Thyroid gland (tissue), 4 donors: Measurements from ENCODE around the gene DKK3. TPM values are rescaled to one million over a fixed set of nuclear protein-coding genes. Genes with fewer than 3 reads are reported as not detected.

ENCODE experiments used
- DNase-seq, 2 donors: peaks; one replicate each; pipeline ENCODE4 v3.0.0-alpha.2; 2019
- H3K27ac ChIP-seq, 3 donors: fragments of 200-600 bp; sonication (generic); 1 replicate in 2 of 3; 2 replicates in 1 of 3; pipeline ENCODE4 v1.5.1; 2016 to 2019; ENCODE audit warnings: mild to moderate bottlenecking in 1 of 3, moderate library complexity in 1 of 3
- H3K27me3 ChIP-seq: fragments of 200-600 bp; sonication (generic); one replicate; pipeline ENCODE4 v1.5.1; 2019
- H3K36me3 ChIP-seq, 2 donors: fragments of 200-600 bp; sonication (generic); one replicate each; pipeline ENCODE4 v1.5.1; 2016 to 2019
- H3K4me1 ChIP-seq, 2 donors: fragments of 200-600 bp; sonication (generic); one replicate each; pipeline ENCODE4 v1.5.1; 2017 to 2019
- H3K4me3 ChIP-seq, 3 donors: fragments of 200-600 bp; sonication (generic); replicated peaks in 1 of 3; 1 replicate in 2 of 3; 2 replicates in 1 of 3; pipeline ENCODE4 v1.5.1; 2016; ENCODE audit warnings: mild to moderate bottlenecking in 1 of 3
- H3K9me3 ChIP-seq: fragments of 200-600 bp; sonication (generic); one replicate; pipeline ENCODE4 v1.5.1; 2017
- CTCF ChIP-seq, 6 experiments: fragments of 200-600 bp in 3 of 6; fragments of 450-650 bp in 3 of 6; sonication (generic) in 3 of 6; IDR thresholded peaks; one replicate each; pipeline ENCODE4 v1.5.1; 2016 to 2019; ENCODE audit warnings: antibody characterized with exemption in 6 of 6, mild to moderate bottlenecking in 2 of 6, inconsistent platforms in 1 of 6, moderate library complexity in 1 of 6
- POLR2A ChIP-seq, 2 donors: fragments of 450-650 bp; IDR thresholded peaks; one replicate each; pipeline ENCODE4 v1.6.1; 2017; ENCODE audit warnings: antibody characterized with exemption in 2 of 2, mild to moderate bottlenecking in 2 of 2, moderate library complexity in 1 of 2
- WGBS, 2 donors: methylation state at CpG; one replicate each; pipeline ENCODE4 v1.1.5; 2017; 5-methylcytosine and 5-hydroxymethylcytosine counted together
- intact Hi-C: fragments of 100-400 bp; cut with DNase I; formaldehyde crosslinking; loops from one replicate; pipeline ENCODE4 v1.15.1; 2023
- total RNA-seq, 4 donors: library from RNA; depleted of rRNA; stranded (reverse); fragments of >200 nt; gene quantifications; one replicate each; pipeline ENCODE4 v1.2.3, GENCODE V29; 2016

DKK3 gene
- total RNA-seq, 4 donors from 2014 or later, result 15.1 to 72.0 (median 27.3) TPM

DNA sequence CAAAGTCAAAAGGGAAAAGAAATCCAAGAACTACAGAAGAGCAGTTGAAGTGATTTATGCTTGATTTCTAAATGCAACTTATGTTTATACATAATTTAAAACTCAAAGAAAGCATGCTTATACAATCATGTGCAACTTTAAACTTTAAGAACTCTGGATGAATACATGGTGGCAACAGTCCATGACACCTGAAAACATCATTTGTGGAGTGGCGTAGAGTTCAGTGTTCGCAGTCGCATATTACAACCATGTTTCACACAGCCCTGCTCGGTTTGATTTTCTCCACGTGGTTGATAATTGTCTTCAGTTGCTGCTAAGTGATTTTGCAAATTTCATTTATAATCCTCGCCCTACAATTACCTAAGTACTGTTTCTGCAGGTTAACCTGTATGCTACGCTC lies 45.4 kb downstream of the DKK3 start:
- H3K27ac ChIP-seq, result no peak overlapping the region
- TF ChIP-seq POLR2A (IDR thresholded peaks at IDR 0.05) (no peak), CTCF (IDR thresholded peaks at IDR 0.05) (no peak)
- intact Hi-C loops, result no loop called here
- 90 to 92% methylated on average over 7 of the region's 7 CpGs for WGBS, 2 donors
- H3K36me3 ChIP-seq, result no peaks in the 10 kb centered on the region
- no peaks in the 10 kb centered on the region for H3K9me3 ChIP-seq
- no peaks in the 10 kb centered on the region for H3K4me1 ChIP-seq
- no peak overlapping the region for H3K4me3 ChIP-seq
- H3K27me3 ChIP-seq, result no peaks in the 10 kb centered on the region
- no peak for DNase-seq

DNA sequence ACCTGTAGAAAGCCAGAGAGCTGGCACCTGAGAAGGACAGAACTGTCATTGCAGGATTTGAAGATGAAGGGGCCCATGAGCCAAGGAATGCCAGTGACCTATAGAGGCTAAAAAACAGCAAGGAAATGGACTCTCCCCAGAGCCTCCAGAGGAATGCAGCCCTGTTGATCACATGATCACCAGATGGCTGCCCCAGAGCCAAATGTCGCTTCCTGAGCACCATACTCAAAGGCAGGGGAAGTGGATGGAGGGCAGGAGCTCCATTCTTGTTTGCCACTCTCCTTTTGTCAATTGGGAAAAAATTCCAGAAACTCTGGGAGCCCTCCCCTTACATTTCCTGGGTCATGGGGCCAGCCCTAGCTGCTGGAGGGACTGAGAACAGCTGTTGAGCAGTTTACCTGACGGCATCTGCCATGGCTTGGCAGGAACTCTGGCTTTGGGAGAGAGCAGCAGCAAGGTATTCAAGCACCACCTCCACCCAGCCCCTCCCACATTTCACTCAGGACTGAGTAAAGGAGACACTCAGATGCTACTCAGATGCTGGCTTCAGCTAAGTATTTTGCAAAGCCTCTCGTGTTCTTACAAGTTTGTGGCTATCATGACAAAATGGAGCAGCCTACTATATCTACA lies 46.9 kb downstream of the DKK3 start:
- no peaks in the 10 kb centered on the region for H3K27me3 ChIP-seq
- H3K36me3 ChIP-seq, result peaks cover 5% of the 10 kb centered on the region in 2 donors
- DNase-seq, result peak; percentile 26 to 38
- no peak overlapping the region for H3K27ac ChIP-seq
- H3K4me3 ChIP-seq, result no peak overlapping the region
- WGBS, 2 donors, result 81 to 89% methylated on average over 3 of the region's 3 CpGs
- intact Hi-C loops, result no loop called here
- TF ChIP-seq CTCF (IDR thresholded peaks at IDR 0.05) (no peak), POLR2A (IDR thresholded peaks at IDR 0.05) (no peak)
- H3K4me1 ChIP-seq, result no peaks in the 10 kb centered on the region
- H3K9me3 ChIP-seq, result no peaks in the 10 kb centered on the region

- no peaks in the 10 kb centered on the region for H3K9me3 ChIP-seq
Observed at GRCh38 chr11:11960687-11961086, 47.7 kb downstream of the DKK3 start.

GRCh38 chr11:11959601-11960000 lies 48.8 kb downstream of the DKK3 start:
- Histone ChIP-seq H3K9me3 (no peaks in the 10 kb centered on the region), H3K36me3 (peaks cover 21 to 24% of the 10 kb centered on the region in 2 donors)
- TF ChIP-seq CTCF (IDR thresholded peaks at IDR 0.05), result no peak
- no peak for TF ChIP-seq POLR2A (IDR thresholded peaks at IDR 0.05)

More at GRCh38 chr11:11960687-11961086, 47.7 kb downstream of the DKK3 start:
- Histone ChIP-seq H3K36me3 (peaks cover 13% of the 10 kb centered on the region in 2 donors), H3K4me1 (no peaks in the 10 kb centered on the region), H3K27ac (no peak overlapping the region), H3K4me3 (no peak overlapping the region), H3K27me3 (no peaks in the 10 kb centered on the region)
- no peak for DNase-seq
- WGBS, 2 donors, result 92 to 96% methylated on average over 1 of the region's 1 CpG
- TF ChIP-seq POLR2A (IDR thresholded peaks at IDR 0.05), result no peak
- TF ChIP-seq CTCF (IDR thresholded peaks at IDR 0.05), result no peak
- intact Hi-C loops, result no loop called here

DNA sequence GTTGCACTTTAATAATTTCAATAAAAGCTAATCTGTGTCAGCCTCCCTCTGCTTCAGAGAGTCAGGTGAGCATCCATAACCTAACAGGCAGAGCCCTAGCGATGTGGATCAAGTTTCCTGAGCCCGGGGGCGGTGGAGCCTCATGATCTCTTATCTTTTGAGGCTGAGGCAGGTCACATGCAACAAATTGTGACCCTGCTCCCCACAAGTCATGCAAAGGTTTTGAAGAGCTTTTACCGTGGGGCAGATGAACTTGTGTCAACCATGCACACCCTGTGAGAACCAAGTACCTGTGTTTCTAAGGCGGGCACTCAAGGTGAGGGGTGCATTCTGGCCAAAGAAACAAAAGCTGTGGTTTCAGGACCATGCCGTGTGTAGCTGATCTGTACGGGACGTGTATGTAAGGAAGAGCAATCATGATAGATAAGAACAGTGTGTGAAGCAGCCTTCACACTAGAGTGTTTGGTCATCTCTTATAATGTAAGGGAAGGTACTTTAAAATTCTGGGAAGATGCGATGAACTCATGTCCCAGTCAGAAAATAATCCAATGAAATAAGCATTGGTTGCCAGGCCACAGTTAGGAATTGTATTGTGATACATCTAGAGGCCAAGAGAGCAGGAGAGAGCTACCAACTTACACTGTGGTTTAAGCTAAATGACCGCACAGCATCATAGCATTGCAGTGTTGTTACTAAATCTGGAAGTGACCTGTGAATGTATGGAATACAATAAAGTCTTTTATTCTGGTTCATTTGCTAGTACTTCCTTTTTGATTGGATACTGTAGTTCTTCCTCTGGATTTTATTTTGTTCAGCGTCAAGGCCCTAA lies 49.8 kb downstream of the DKK3 start:
- Histone ChIP-seq H3K9me3 (no peaks in the 10 kb centered on the region), H3K36me3 (peaks cover 21 to 32% of the 10 kb centered on the region in 2 donors), H3K27me3 (no peaks in the 10 kb centered on the region), H3K4me3 (no peak overlapping the region), H3K27ac (no peak overlapping the region), H3K4me1 (no peaks in the 10 kb centered on the region)
- DNase-seq, result no peak
- WGBS, 2 donors, result 86 to 88% methylated on average over 11 of the region's 11 CpGs
- TF ChIP-seq CTCF (IDR thresholded peaks at IDR 0.05) (no peak), POLR2A (IDR thresholded peaks at IDR 0.05) (no peak)
- intact Hi-C loops, result no loop called here

More at GRCh38 chr11:11959601-11960000, 48.8 kb downstream of the DKK3 start:
- Histone ChIP-seq H3K27ac (no peak overlapping the region), H3K27me3 (no peaks in the 10 kb centered on the region), H3K4me1 (no peaks in the 10 kb centered on the region), H3K4me3 (no peak overlapping the region)
- no peak for DNase-seq
- intact Hi-C loops, result no loop called here
